DMS 273 (cell line): ENCODE data around the gene PREX1.
"Not testable (repeated sequence)": the region's sequence is repeated elsewhere in the genome, so short reads cannot be mapped to it uniquely, and the experiment has no call there.

ENCODE experiments used
- DNase-seq: peaks from one replicate; lab custom pipeline; 2025; ENCODE audit not compliant: unreplicated experiment; lab: John Stamatoyannopoulos, UW

PREX1 gene

GRCh38 chr20:48776306-48776705, 51.5 kb downstream of the PREX1 start:
- DNase-seq, result peak; percentile 94

- not testable (repeated sequence) for DNase-seq
These were observed 52.3 kb downstream of the PREX1 start for GRCh38 chr20:48775545-48775944.

- DNase-seq, result no peak
These were observed 53.1 kb downstream of the PREX1 start for GRCh38 chr20:48774696-48775095.

GRCh38 chr20:48773837-48774418, 53.9 kb downstream of the PREX1 start:
- DNase-seq, result no peak

GRCh38 chr20:48772183-48772976, 55.4 kb downstream of the PREX1 start:
- DNase-seq, result no peak

- no peak for DNase-seq
These were observed 56.3 kb downstream of the PREX1 start for GRCh38 chr20:48771542-48771941.

GRCh38 chr20:48770700-48771442, 56.9 kb downstream of the PREX1 start:
- DNase-seq, result no peak

- no peak for DNase-seq
These were observed 58.5 kb downstream of the PREX1 start for GRCh38 chr20:48769069-48769983.

- DNase-seq, result no peak
These were observed 60.5 kb downstream of the PREX1 start for GRCh38 chr20:48766961-48767960.

- DNase-seq, result no peak
These were observed 61.6 kb downstream of the PREX1 start for GRCh38 chr20:48766205-48766604.

GRCh38 chr20:48765359-48765758, 62.4 kb downstream of the PREX1 start:
- no peak for DNase-seq

- DNase-seq, result no peak
These were observed 64.4 kb downstream of the PREX1 start for GRCh38 chr20:48763216-48763914.

GRCh38 chr20:48761874-48762273, 65.9 kb downstream of the PREX1 start:
- DNase-seq, result no peak

- DNase-seq, result no peak
These were observed 66.6 kb downstream of the PREX1 start for GRCh38 chr20:48761023-48761785.

- DNase-seq, result no peak
These were observed 67.3 kb downstream of the PREX1 start for GRCh38 chr20:48760403-48760983.

GRCh38 chr20:48759631-48760245, 68.1 kb downstream of the PREX1 start:
- no peak for DNase-seq

- no peak for DNase-seq
These were observed 69.5 kb downstream of the PREX1 start for GRCh38 chr20:48758206-48758820.
